Measurements from ENCODE around the gene C1orf159. TPM values are rescaled to one million over a fixed set of nuclear protein-coding genes. Genes with fewer than 3 reads are reported as not detected.

C1orf159 gene
- total and polyA plus RNA-seq, 2 of the 8 experiments (the other 6 are each of a cell fraction or from before 2014, with no cell fraction given): 10.0 to 10.9 TPM

DNA sequence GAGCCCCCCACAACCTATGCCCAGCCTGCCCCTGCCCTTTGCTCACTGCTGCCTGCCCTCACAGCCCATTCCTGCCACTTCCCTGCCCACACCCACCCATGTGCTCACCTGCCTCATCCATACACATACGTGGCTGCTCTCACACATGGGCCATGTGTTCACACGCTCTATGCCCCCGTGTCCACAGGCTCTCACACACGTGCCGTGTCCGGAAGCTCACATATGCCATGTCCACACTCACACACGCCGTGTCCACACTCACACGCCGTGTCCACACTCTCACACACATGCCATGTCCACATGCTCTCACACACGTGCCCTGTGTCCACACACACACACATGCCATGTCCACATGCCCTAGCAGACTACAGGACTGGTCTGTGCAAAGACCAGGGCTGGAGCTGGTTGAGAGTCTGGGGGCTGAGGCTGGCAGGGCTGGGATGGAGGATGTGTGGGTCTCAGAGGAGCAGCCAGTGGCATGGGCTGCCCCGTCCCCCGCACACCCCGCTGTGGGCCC, 41.2 kb downstream of the C1orf159 start:
- H3K27ac ChIP-seq (ENCODE audit: low read depth, low read length): no peak overlapping the region
- H3K4me1 ChIP-seq (replicated peaks in 1 of 4; ENCODE audit: control insufficient read depth in 3 of 4, insufficient read depth in 4 of 4, low read length in 3 of 4): peaks cover 0 to 7% (median 4%) of the 10 kb centered on the region in 4 experiments; a peak in 5 of 7 replicates
- H4K20me1 ChIP-seq (replicated peaks in 1 of 2; ENCODE audit: control insufficient read depth in 1 of 2, insufficient read depth in 2 of 2, low read length in 2 of 2): peaks cover 0 to 8% of the 10 kb centered on the region in 2 experiments
- H2BK20ac ChIP-seq (ENCODE audit: low read length): no peak overlapping the region
- no peak overlapping the region for H3K23ac ChIP-seq (ENCODE audit: insufficient read length)
- 84% methylated on average over 11 of the region's 14 CpGs; no CpG with 5 or more reads in 1 of the 2 experiments for WGBS, 2 experiments (ENCODE audit: extremely low coverage in 1 of 2, insufficient coverage in 1 of 2, insufficient read length in 1 of 2, insufficient replicate concordance in 2 of 2, low coverage in 1 of 2, low lambda C conversion rate in 2 of 2, missing lambda C conversion rate in 1 of 2)
- H4K91ac ChIP-seq (replicated peaks; ENCODE audit: insufficient read length, low read length): peak overlapping the region; percentile 91
- H3K4me3 ChIP-seq (ENCODE audit: extremely low read depth in 1 of 4, insufficient read depth in 2 of 4, low read depth in 3 of 4, low read length in 4 of 4): no peak overlapping the region
- TF ChIP-seq NANOG (IDR thresholded peaks at IDR 0.05; ENCODE audit: insufficient read depth, low read depth, low read length, poor library complexity, severe bottlenecking): no peak
- no peak for TF ChIP-seq NRF1 (IDR thresholded peaks at IDR 0.05; ENCODE audit: low read depth, low read length)
- TF ChIP-seq GTF2F1 (IDR thresholded peaks at IDR 0.05; ENCODE audit: borderline replicate concordance, low read depth, low read length): no peak
- TF ChIP-seq CHD2 (IDR thresholded peaks at IDR 0.05; ENCODE audit: low read length): no peak
- no peak for TF ChIP-seq SP4 (IDR thresholded peaks at IDR 0.05; ENCODE audit: low read length)
- TF ChIP-seq KDM5A (IDR thresholded peaks at IDR 0.05; ENCODE audit: low read length): no peak
- TF ChIP-seq SUZ12 (IDR thresholded peaks at IDR 0.05; ENCODE audit: low read length): no peak
- no peak for TF ChIP-seq TEAD4 (IDR thresholded peaks at IDR 0.05; ENCODE audit: low read depth, low read length)
- no peak for TF ChIP-seq KDM4A (IDR thresholded peaks at IDR 0.05; ENCODE audit: low read depth, low read length, severe bottlenecking)
- H2AK5ac ChIP-seq (ENCODE audit: low read depth, low read length): peak overlapping the region; percentile 99
- no peak overlapping the region for H3K56ac ChIP-seq (replicated peaks; ENCODE audit: insufficient read length, low read depth, low read length)
- no peak overlapping the region for H2AFZ ChIP-seq (ENCODE audit: low read length)
- H2BK120ac ChIP-seq (replicated peaks; ENCODE audit: low read depth, low read length): no peak overlapping the region
- peak overlapping the region; percentile 88; the same call in 1 of the 2 replicates for H2BK12ac ChIP-seq (ENCODE audit: low read depth, low read length)
- no peak overlapping the region for H3K18ac ChIP-seq (ENCODE audit: extremely low read depth, low read length)
- peaks cover 1 to 18% (median 9%) of the 10 kb centered on the region in 4 experiments; a peak in 6 of 7 replicates for H3K27me3 ChIP-seq (replicated peaks in 1 of 4; ENCODE audit: control insufficient read depth in 3 of 4, extremely low read depth in 1 of 4, insufficient read depth in 3 of 4, low read length in 3 of 4)
- no peak for DNase-seq (ENCODE audit: low read depth in 1 of 2, low spot score in 2 of 2)
- H3K36me3 ChIP-seq (ENCODE audit: control insufficient read depth in 2 of 4, insufficient read depth in 4 of 4, low read length in 3 of 4): no peaks in the 10 kb centered on the region
- H3K79me1 ChIP-seq (ENCODE audit: low read depth, low read length): no peaks in the 10 kb centered on the region
- H3K4me2 ChIP-seq (ENCODE audit: insufficient read depth in 1 of 2, low read depth in 2 of 2, low read length in 2 of 2): no peak overlapping the region
- H2BK5ac ChIP-seq (ENCODE audit: low read depth, low read length): peak overlapping the region; percentile 82; the same call in 1 of the 2 replicates
- peak overlapping the region in 1 of 4 experiments; percentile 47; a peak in 2 of 7 replicates for H3K9ac ChIP-seq (replicated peaks in 1 of 4; ENCODE audit: extremely low read depth in 1 of 4, low read depth in 3 of 4, low read length in 3 of 4)
- POLR2A ChIA-PET (ENCODE audit: partially characterized antibody): interaction anchor here (0.7 kb wide), 1 partner anchor 163 kb away, joined by 3 read pairs; no protein-coding TSS in a partner anchor
- peaks cover 2% of the 10 kb centered on the region; the same call in 1 of the 2 replicates for H3K23me2 ChIP-seq (ENCODE audit: low read depth, low read length)
- peak overlapping the region; percentile 35 for H4K8ac ChIP-seq (ENCODE audit: extremely low read depth, insufficient read depth, low read length)
- no peak overlapping the region for H3K14ac ChIP-seq (ENCODE audit: insufficient read length)
- H2BK15ac ChIP-seq (ENCODE audit: low read length): peak overlapping the region; percentile 99
- H3K79me2 ChIP-seq (ENCODE audit: control insufficient read depth in 1 of 2, insufficient read depth in 2 of 2, low read length in 2 of 2): no peaks in the 10 kb centered on the region
- no peak for FAIRE-seq
- H3K9me3 ChIP-seq (ENCODE audit: insufficient read depth in 2 of 2, low read depth in 1 of 2, low read length in 1 of 2): no peaks in the 10 kb centered on the region
- H3K4ac ChIP-seq (replicated peaks; ENCODE audit: insufficient read length, low read depth, low read length): no peak overlapping the region
- no peak overlapping the region for H4K5ac ChIP-seq (ENCODE audit: insufficient read length, low read depth, low read length)
- CTCF ChIA-PET (ENCODE audit: partially characterized antibody): interaction anchor here (0.9 to 2.3 kb wide), 8 partner anchors 10 to 157 kb away, joined by 3 to 5 read pairs (median 4); partner anchors contain the start of gene SDF4

Measured in H1 (cell line).